ENCODE data around the gene XK.

Gene XK

GRCh38 chrX:37684973-37685372 lies 618 bp upstream of the XK start:
- H3K36me3 ChIP-seq = no peaks in the 10 kb centered on the region
- no peaks in the 10 kb centered on the region for H3K9me3 ChIP-seq (ENCODE audit: severe bottlenecking)
- no peak for DNase-seq
- H3K27ac ChIP-seq = no peak overlapping the region
- peaks cover 8% of the 10 kb centered on the region for H3K27me3 ChIP-seq (ENCODE audit: insufficient read depth, low read depth, severe bottlenecking)
- H3K4me3 ChIP-seq (ENCODE audit: low read depth, low read length) = no peak overlapping the region
- no peak for TF ChIP-seq CTCF (IDR thresholded peaks at IDR 0.05; ENCODE audit: low read depth, low read length)

- no peak for DNase-seq
- H3K27ac ChIP-seq = no peak overlapping the region
- no peaks in the 10 kb centered on the region for H3K36me3 ChIP-seq
- no peaks in the 10 kb centered on the region for H3K9me3 ChIP-seq (ENCODE audit: severe bottlenecking)
- TF ChIP-seq CTCF (IDR thresholded peaks at IDR 0.05; ENCODE audit: low read depth, low read length) = no peak
- H3K27me3 ChIP-seq (ENCODE audit: insufficient read depth, low read depth, severe bottlenecking) = peaks cover 8% of the 10 kb centered on the region
- H3K4me3 ChIP-seq (ENCODE audit: low read depth, low read length) = no peak overlapping the region
Observed at GRCh38 chrX:37686369-37686995, 891 bp downstream of the XK start.

- no peak for TF ChIP-seq CTCF (IDR thresholded peaks at IDR 0.05; ENCODE audit: low read depth, low read length)
- no peak overlapping the region for H3K4me3 ChIP-seq (ENCODE audit: low read depth, low read length)
- H3K27ac ChIP-seq = no peak overlapping the region
- DNase-seq = no peak
- H3K36me3 ChIP-seq = no peaks in the 10 kb centered on the region
- H3K27me3 ChIP-seq (ENCODE audit: insufficient read depth, low read depth, severe bottlenecking) = peaks cover 8% of the 10 kb centered on the region
- H3K9me3 ChIP-seq (ENCODE audit: severe bottlenecking) = no peaks in the 10 kb centered on the region
Observed at GRCh38 chrX:37686996-37687395, 1.4 kb downstream of the XK start.

GRCh38 chrX:37690119-37690518 lies 4.5 kb downstream of the XK start:
- Histone ChIP-seq H3K36me3 (no peaks in the 10 kb centered on the region), H3K4me3 (ENCODE audit: low read depth, low read length) (no peak overlapping the region), H3K27me3 (ENCODE audit: insufficient read depth, low read depth, severe bottlenecking) (peaks cover 8% of the 10 kb centered on the region), H3K9me3 (ENCODE audit: severe bottlenecking) (no peaks in the 10 kb centered on the region), H3K27ac (no peak overlapping the region)
- DNase-seq = no peak
- TF ChIP-seq CTCF (IDR thresholded peaks at IDR 0.05; ENCODE audit: low read depth, low read length) = no peak

GRCh38 chrX:37692918-37693317 lies 7.3 kb downstream of the XK start:
- no peak overlapping the region for H3K4me3 ChIP-seq (ENCODE audit: low read depth, low read length)
- H3K36me3 ChIP-seq = no peaks in the 10 kb centered on the region
- DNase-seq = no peak
- H3K9me3 ChIP-seq (ENCODE audit: severe bottlenecking) = no peaks in the 10 kb centered on the region
- TF ChIP-seq CTCF (IDR thresholded peaks at IDR 0.05; ENCODE audit: low read depth, low read length) = no peak
- H3K27me3 ChIP-seq (ENCODE audit: insufficient read depth, low read depth, severe bottlenecking) = peaks cover 2% of the 10 kb centered on the region
- H3K27ac ChIP-seq = no peak overlapping the region

- H3K9me3 ChIP-seq (ENCODE audit: severe bottlenecking) = no peaks in the 10 kb centered on the region
- H3K27ac ChIP-seq = no peak overlapping the region
- H3K4me3 ChIP-seq (ENCODE audit: low read depth, low read length) = no peak overlapping the region
- H3K36me3 ChIP-seq = no peaks in the 10 kb centered on the region
- DNase-seq = no peak
- no peak for TF ChIP-seq CTCF (IDR thresholded peaks at IDR 0.05; ENCODE audit: low read depth, low read length)
- no peaks in the 10 kb centered on the region for H3K27me3 ChIP-seq (ENCODE audit: insufficient read depth, low read depth, severe bottlenecking)
Observed at GRCh38 chrX:37697169-37697760, 11.7 kb downstream of the XK start.

Measured in WERI-Rb-1 (cell line).